Liver (tissue), 3 donors: ENCODE measurements around the gene ADAT2.

Experiments
- CTCF ChIP-seq: fragments of 150-350 bp; IDR thresholded peaks from 2 replicates; pipeline ENCODE4 v1.5.1; 2017; ENCODE audit warnings: improper control_type of control experiment, low read depth, low read length; ENCODE audit not compliant: missing input control
- GABPA ChIP-seq, 2 donors: IDR thresholded peaks in 1 of 2; conservative IDR thresholded peaks in 1 of 2; 2 replicates each; pipeline ENCODE4 v1.6.1; 2016; ENCODE audit warnings: antibody characterized with exemption in 2 of 2, mild to moderate bottlenecking in 1 of 2, moderate library complexity in 1 of 2
- HNF4A ChIP-seq, 2 donors: conservative IDR thresholded peaks; 2 replicates each; pipeline ENCODE4 v1.6.1; 2016; ENCODE audit warnings: antibody characterized with exemption in 2 of 2, mild to moderate bottlenecking in 2 of 2
- JUND ChIP-seq, 2 donors: IDR thresholded peaks; 2 replicates each; pipeline ENCODE4 v1.6.1; 2016; ENCODE audit warnings: antibody characterized with exemption in 2 of 2
- MAX ChIP-seq: IDR thresholded peaks from 2 replicates; pipeline ENCODE4 v1.6.1; 2016; ENCODE audit warnings: antibody characterized with exemption
- RAD21 ChIP-seq, 2 donors: IDR thresholded peaks; 2 replicates each; pipeline ENCODE4 v1.6.1; 2016; ENCODE audit warnings: antibody characterized with exemption in 2 of 2, mild to moderate bottlenecking in 2 of 2
- REST ChIP-seq: IDR thresholded peaks from 2 replicates; pipeline ENCODE4 v1.6.1; 2016; ENCODE audit warnings: antibody characterized with exemption, mild to moderate bottlenecking
- RXRA ChIP-seq, 2 donors: IDR thresholded peaks; 2 replicates each; pipeline ENCODE4 v1.6.1; 2017 to 2018; ENCODE audit warnings: antibody characterized with exemption in 2 of 2, mild to moderate bottlenecking in 1 of 2
- SP1 ChIP-seq: IDR thresholded peaks from 2 replicates; pipeline ENCODE4 v1.6.1; 2018; ENCODE audit warnings: antibody characterized with exemption, mild to moderate bottlenecking
- TAF1 ChIP-seq: conservative IDR thresholded peaks from 2 replicates; pipeline ENCODE4 v1.6.1; 2016; ENCODE audit warnings: antibody characterized with exemption, mild to moderate bottlenecking
- YY1 ChIP-seq: IDR thresholded peaks from 2 replicates; pipeline ENCODE4 v1.6.1; 2016; ENCODE audit warnings: antibody characterized with exemption, mild to moderate bottlenecking
- ZBTB33 ChIP-seq: IDR thresholded peaks from 2 replicates; pipeline ENCODE4 v1.6.1; 2016; ENCODE audit warnings: antibody characterized with exemption
- TF ChIP-seq, protein P1 (sequence below): IDR thresholded peaks from 2 replicates; pipeline ENCODE4 v1.6.1; 2016; ENCODE audit warnings: antibody characterized with exemption
- donor health status: healthy.
- donor health status: healthy.

- TF ChIP-seq CTCF (no peak), MAX (no peak), TAF1 (no peak), REST (no peak), GABPA (IDR thresholded peaks at IDR 0.05 in 1 of 2, conservative IDR thresholded peaks at IDR 0.05 in 1 of 2) (no peak), ZBTB33 (no peak), SP1 (no peak), RAD21 (IDR thresholded peaks at IDR 0.05) (no peak), JUND (IDR thresholded peaks at IDR 0.05) (no peak), HNF4A (conservative IDR thresholded peaks at IDR 0.05) (no peak), RXRA (IDR thresholded peaks at IDR 0.05) (no peak), YY1 (no peak)
- TF ChIP-seq, protein P1, sequence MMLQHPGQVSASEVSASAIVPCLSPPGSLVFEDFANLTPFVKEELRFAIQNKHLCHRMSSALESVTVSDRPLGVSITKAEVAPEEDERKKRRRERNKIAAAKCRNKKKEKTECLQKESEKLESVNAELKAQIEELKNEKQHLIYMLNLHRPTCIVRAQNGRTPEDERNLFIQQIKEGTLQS, result no peak
Observed at GRCh38 chr6:143441010-143441409, 9.5 kb downstream of the ADAT2 start.
